ENCODE results near the gene ACOXL. TPM values are rescaled to one million over a fixed set of nuclear protein-coding genes. Genes with fewer than 3 reads are reported as not detected.

ACOXL gene
- total and polyA plus RNA-seq, 9 of the 15 experiments (the other 6 are each of a cell fraction or from before 2014, with no cell fraction given) = 0.31 to 0.56 TPM; not detected in 7

DNA sequence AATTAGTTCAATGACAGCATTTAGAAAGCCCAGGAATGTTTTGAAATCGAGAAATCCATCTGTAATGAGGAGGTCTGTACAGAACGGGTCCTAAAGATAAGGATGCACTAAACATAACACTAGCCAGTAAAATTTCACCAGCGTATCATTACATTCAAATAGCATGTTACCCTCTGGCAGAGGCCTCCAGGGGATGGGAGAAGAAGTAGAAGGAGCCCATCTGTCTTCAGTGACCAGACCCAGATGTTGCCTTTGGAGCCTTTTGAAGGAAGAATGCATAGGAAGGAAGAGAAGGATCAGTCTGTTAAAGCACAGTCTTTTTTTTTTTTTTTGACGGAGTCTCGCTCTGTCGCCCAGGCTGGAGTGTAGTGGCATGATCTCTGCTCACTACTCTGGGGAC, 302.2 kb downstream of the ACOXL start:
- CTCF ChIA-PET (ENCODE audit: low intra/inter-chr PET ratio) = no interaction called here
- ATAC-seq (no peak), DNase-seq (ENCODE audit: extremely low read depth in 1 of 4, low spot score in 3 of 4) (no peak), FAIRE-seq (no peak)
- no peaks in the 10 kb centered on the region for H3K4me1 ChIP-seq (replicated peaks in 1 of 2; ENCODE audit: control insufficient read depth in 2 of 2, insufficient read depth in 2 of 2, low read length in 2 of 2)
- H4K20me1 ChIP-seq (replicated peaks; ENCODE audit: control insufficient read depth, insufficient read depth, low read length) = no peaks in the 10 kb centered on the region; the same call in 1 of the 2 replicates
- H3K27me3 ChIP-seq (ENCODE audit: control insufficient read depth in 2 of 2, insufficient read depth in 2 of 2, low read length in 2 of 2) = peaks cover 42 to 54% of the 10 kb centered on the region in 2 experiments
- H3K27ac ChIP-seq (ENCODE audit: extremely low read depth, low read depth, low read length) = no peak overlapping the region
- no peaks in the 10 kb centered on the region for H3K9me3 ChIP-seq (replicated peaks; ENCODE audit: control insufficient read depth, insufficient read depth, low read depth, low read length)
- no peak overlapping the region for H3K4me3 ChIP-seq
- H3K4me2 ChIP-seq (ENCODE audit: insufficient read depth, low read length) = no peak overlapping the region
- TF ChIP-seq VEZF1 (CRISPR knock-in tag; IDR thresholded peaks at IDR 0.05) (no peak), NEUROD1 (IDR thresholded peaks at IDR 0.05; ENCODE audit: borderline replicate concordance, low read depth, low read length, partially characterized antibody) (no peak), ZNF253 (CRISPR knock-in tag; conservative IDR thresholded peaks at IDR 0.05) (no peak)
- TF ChIP-seq, protein P1, sequence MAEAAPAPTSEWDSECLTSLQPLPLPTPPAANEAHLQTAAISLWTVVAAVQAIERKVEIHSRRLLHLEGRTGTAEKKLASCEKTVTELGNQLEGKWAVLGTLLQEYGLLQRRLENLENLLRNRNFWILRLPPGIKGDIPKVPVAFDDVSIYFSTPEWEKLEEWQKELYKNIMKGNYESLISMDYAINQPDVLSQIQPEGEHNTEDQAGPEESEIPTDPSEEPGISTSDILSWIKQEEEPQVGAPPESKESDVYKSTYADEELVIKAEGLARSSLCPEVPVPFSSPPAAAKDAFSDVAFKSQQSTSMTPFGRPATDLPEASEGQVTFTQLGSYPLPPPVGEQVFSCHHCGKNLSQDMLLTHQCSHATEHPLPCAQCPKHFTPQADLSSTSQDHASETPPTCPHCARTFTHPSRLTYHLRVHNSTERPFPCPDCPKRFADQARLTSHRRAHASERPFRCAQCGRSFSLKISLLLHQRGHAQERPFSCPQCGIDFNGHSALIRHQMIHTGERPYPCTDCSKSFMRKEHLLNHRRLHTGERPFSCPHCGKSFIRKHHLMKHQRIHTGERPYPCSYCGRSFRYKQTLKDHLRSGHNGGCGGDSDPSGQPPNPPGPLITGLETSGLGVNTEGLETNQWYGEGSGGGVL (CRISPR knock-in tag; IDR thresholded peaks at IDR 0.05) = no peak
- TF ChIP-seq, protein P2, sequence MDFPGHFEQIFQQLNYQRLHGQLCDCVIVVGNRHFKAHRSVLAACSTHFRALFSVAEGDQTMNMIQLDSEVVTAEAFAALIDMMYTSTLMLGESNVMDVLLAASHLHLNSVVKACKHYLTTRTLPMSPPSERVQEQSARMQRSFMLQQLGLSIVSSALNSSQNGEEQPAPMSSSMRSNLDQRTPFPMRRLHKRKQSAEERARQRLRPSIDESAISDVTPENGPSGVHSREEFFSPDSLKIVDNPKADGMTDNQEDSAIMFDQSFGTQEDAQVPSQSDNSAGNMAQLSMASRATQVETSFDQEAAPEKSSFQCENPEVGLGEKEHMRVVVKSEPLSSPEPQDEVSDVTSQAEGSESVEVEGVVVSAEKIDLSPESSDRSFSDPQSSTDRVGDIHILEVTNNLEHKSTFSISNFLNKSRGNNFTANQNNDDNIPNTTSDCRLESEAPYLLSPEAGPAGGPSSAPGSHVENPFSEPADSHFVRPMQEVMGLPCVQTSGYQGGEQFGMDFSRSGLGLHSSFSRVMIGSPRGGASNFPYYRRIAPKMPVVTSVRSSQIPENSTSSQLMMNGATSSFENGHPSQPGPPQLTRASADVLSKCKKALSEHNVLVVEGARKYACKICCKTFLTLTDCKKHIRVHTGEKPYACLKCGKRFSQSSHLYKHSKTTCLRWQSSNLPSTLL (IDR thresholded peaks at IDR 0.05) = no peak
- H3K79me2 ChIP-seq (ENCODE audit: control insufficient read depth, insufficient read depth, low read length) = no peaks in the 10 kb centered on the region
- no peaks in the 10 kb centered on the region for H3K9me1 ChIP-seq (ENCODE audit: control insufficient read depth, insufficient read depth, low read length)
- BruUV-seq (replicated peaks) = no TSS peak
- intact Hi-C loops (cut with micrococcal nuclease) = no loop called here
- WGBS (ENCODE audit: insufficient coverage, low coverage, missing lambda C conversion rate) = 4% methylated on average over 4 of the region's 6 CpGs
- in situ Hi-C loops (cut with MboI) = no loop called here
- no peak overlapping the region for H3K9ac ChIP-seq (ENCODE audit: insufficient read depth in 1 of 2, low read depth in 2 of 2, low read length in 2 of 2)
- H3K36me3 ChIP-seq (ENCODE audit: control insufficient read depth, insufficient read depth, low read length) = no peaks in the 10 kb centered on the region
- POLR2A ChIA-PET = interaction anchor here (1.1 kb wide), 1 partner anchor 12 kb away, joined by 3 read pairs; no protein-coding TSS in a partner anchor
- no peak overlapping the region for H2AFZ ChIP-seq (ENCODE audit: low read depth, low read length)

All from K562 (cell line).